ENCODE measurements around the gene CABYR. TPM values are rescaled to one million over a fixed set of nuclear protein-coding genes. Genes with fewer than 3 reads are reported as not detected.

The CABYR gene
- total RNA-seq, 2 donors from 2014 or later, result 10.0 to 11.1 TPM

DNA sequence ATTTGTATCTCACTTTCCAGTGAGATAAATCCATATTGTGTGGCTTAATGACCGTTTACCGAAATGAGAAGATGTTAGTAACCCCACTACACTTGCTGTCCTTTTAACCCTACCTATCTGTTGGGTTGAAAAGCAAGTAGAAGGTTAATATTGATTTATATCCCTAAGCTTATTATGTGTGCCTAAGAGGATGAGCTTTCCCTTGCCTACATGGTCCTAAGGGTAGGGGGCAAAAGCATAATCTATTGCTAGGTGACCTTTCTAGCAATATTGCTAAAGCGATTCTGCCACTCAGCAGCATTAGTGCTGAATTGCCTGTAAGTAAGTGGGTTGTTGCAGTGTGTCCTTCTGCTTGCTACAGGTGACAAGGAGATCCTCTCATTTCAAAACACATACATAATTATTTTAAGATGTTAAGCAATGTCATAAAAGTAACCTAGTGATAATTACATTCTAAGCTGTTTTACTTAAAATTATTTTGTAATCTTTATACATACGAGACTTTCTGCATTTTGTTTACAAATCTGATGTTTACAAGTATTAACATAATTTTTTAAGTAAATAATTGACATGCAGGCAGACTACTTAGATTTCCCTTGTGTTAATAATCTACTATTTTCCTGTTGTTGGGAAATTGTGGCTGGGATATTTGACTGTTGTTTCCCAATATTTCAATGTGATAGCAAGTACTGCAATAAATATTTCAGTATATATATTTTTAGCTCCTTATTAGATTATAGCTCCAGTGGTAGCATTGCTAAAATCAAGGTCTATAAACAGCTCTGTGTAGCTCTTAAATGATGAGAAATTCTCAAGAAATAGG, 49.1 kb upstream of the CABYR start:
- 100% methylated on average over 3 of the region's 4 CpGs; no CpG with 5 or more reads in 1 of the 2 experiments for WGBS, 2 experiments (ENCODE audit: insufficient coverage in 1 of 2, insufficient read length in 1 of 2)
- Mint-ChIP-seq H3K36me3 (ENCODE audit: low read depth) (peaks cover 12% of the 10 kb centered on the region), H3K4me3 (no peak overlapping the region), H3K4me1 (peaks cover 12% of the 10 kb centered on the region), H3K27me3 (ENCODE audit: insufficient read depth) (no peaks in the 10 kb centered on the region), H3K9me3 (no peaks in the 10 kb centered on the region), H3K27ac (no peak overlapping the region)
- H3K4me3 ChIP-seq (ENCODE audit: low read length), result no peak overlapping the region
- H3K9ac ChIP-seq (ENCODE audit: extremely low read depth, low read length, poor library complexity, severe bottlenecking), result no peak overlapping the region
- H3K4me1 ChIP-seq (ENCODE audit: control insufficient read depth, insufficient read depth, low read length), result no peaks in the 10 kb centered on the region
- H3K27me3 ChIP-seq (ENCODE audit: control insufficient read depth, insufficient read depth, low read length, poor library complexity, severe bottlenecking), result no peaks in the 10 kb centered on the region
- DNase-seq, result no peak
- H3K36me3 ChIP-seq (ENCODE audit: control insufficient read depth, insufficient read depth, low read length), result no peaks in the 10 kb centered on the region
- H3K9me3 ChIP-seq (ENCODE audit: control insufficient read depth, low read length), result no peaks in the 10 kb centered on the region
- TF ChIP-seq, protein P1, sequence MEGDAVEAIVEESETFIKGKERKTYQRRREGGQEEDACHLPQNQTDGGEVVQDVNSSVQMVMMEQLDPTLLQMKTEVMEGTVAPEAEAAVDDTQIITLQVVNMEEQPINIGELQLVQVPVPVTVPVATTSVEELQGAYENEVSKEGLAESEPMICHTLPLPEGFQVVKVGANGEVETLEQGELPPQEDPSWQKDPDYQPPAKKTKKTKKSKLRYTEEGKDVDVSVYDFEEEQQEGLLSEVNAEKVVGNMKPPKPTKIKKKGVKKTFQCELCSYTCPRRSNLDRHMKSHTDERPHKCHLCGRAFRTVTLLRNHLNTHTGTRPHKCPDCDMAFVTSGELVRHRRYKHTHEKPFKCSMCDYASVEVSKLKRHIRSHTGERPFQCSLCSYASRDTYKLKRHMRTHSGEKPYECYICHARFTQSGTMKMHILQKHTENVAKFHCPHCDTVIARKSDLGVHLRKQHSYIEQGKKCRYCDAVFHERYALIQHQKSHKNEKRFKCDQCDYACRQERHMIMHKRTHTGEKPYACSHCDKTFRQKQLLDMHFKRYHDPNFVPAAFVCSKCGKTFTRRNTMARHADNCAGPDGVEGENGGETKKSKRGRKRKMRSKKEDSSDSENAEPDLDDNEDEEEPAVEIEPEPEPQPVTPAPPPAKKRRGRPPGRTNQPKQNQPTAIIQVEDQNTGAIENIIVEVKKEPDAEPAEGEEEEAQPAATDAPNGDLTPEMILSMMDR (conservative IDR thresholded peaks at IDR 0.05), result no peak
- H3K27ac ChIP-seq (ENCODE audit: low read depth, low read length), result no peak overlapping the region

DNA sequence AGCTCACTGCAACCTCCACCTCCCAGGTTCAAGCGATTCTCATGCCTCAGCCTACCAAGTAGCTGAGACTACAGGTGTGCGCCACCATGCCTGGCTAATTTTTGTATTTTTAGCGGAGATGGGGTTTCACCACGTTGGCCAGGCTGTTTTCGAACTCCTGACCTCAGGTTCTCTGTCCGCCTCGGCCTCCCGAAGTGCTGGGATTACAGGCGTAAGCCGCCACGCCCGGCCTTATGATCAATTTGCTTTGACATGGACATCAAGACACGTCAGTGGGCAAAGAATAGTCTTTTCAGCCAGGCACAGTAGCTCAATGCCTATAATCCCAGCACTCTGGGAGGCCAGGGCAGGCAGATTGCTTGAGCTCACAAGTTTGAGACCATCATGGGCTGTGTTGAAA, 48.0 kb upstream of the CABYR start:
- Histone ChIP-seq H3K9me3 (ENCODE audit: control insufficient read depth, low read length) (no peaks in the 10 kb centered on the region), H3K36me3 (ENCODE audit: control insufficient read depth, insufficient read depth, low read length) (no peaks in the 10 kb centered on the region), H3K4me1 (ENCODE audit: control insufficient read depth, insufficient read depth, low read length) (no peaks in the 10 kb centered on the region), H3K4me3 (ENCODE audit: low read length) (no peak overlapping the region), H3K27me3 (ENCODE audit: control insufficient read depth, insufficient read depth, low read length, poor library complexity, severe bottlenecking) (no peaks in the 10 kb centered on the region), H3K27ac (ENCODE audit: low read depth, low read length) (no peak overlapping the region), H3K9ac (ENCODE audit: extremely low read depth, low read length, poor library complexity, severe bottlenecking) (no peak overlapping the region)
- H3K9me3 Mint-ChIP-seq, result peaks cover 2% of the 10 kb centered on the region
- peaks cover 11% of the 10 kb centered on the region for H3K36me3 Mint-ChIP-seq (ENCODE audit: low read depth)
- H3K4me3 Mint-ChIP-seq, result no peak overlapping the region
- no peak overlapping the region for H3K27ac Mint-ChIP-seq
- TF ChIP-seq, protein P1 (conservative IDR thresholded peaks at IDR 0.05), result no peak
- DNase-seq, result no peak
- H3K27me3 Mint-ChIP-seq (ENCODE audit: insufficient read depth), result no peaks in the 10 kb centered on the region
- peaks cover 12% of the 10 kb centered on the region for H3K4me1 Mint-ChIP-seq
- 94 to 95% methylated on average over 12 to 13 of the region's 13 CpGs for WGBS, 2 experiments (ENCODE audit: insufficient coverage in 1 of 2, insufficient read length in 1 of 2)

DNA sequence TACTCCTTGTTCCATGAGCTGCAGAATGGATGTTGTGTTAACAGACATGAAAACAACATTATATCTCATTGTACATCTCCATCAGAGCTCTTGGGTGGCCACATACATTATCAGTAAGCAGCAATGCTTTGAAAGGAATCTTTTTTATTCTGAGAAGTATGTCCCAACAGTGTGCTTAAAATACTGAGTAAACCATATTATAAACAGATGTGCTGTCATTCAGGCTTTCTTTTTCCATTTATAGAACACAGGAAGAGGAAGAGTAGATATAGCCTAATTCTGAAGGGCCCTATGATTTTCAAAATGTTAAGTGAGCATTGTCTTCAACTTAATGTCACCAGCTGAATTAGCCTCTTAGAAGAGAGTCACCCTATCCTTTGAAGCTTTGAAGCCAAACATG, 44.3 kb upstream of the CABYR start:
- no peak overlapping the region for H3K4me3 Mint-ChIP-seq
- Histone ChIP-seq H3K9ac (ENCODE audit: extremely low read depth, low read length, poor library complexity, severe bottlenecking) (no peak overlapping the region), H3K36me3 (ENCODE audit: control insufficient read depth, insufficient read depth, low read length) (no peaks in the 10 kb centered on the region), H3K4me3 (ENCODE audit: low read length) (no peak overlapping the region), H3K9me3 (ENCODE audit: control insufficient read depth, low read length) (peaks cover 9% of the 10 kb centered on the region), H3K27ac (ENCODE audit: low read depth, low read length) (no peak overlapping the region), H3K27me3 (ENCODE audit: control insufficient read depth, insufficient read depth, low read length, poor library complexity, severe bottlenecking) (no peaks in the 10 kb centered on the region), H3K4me1 (ENCODE audit: control insufficient read depth, insufficient read depth, low read length) (no peaks in the 10 kb centered on the region)
- H3K27me3 Mint-ChIP-seq (ENCODE audit: insufficient read depth), result no peaks in the 10 kb centered on the region
- no peak for DNase-seq
- H3K36me3 Mint-ChIP-seq (ENCODE audit: low read depth), result peaks cover 23% of the 10 kb centered on the region
- peaks cover 15% of the 10 kb centered on the region for H3K9me3 Mint-ChIP-seq
- TF ChIP-seq, protein P1 (conservative IDR thresholded peaks at IDR 0.05), result no peak
- H3K27ac Mint-ChIP-seq, result no peak overlapping the region
- H3K4me1 Mint-ChIP-seq, result peaks cover under 1% of the 10 kb centered on the region
